HG02759 (cell line): ENCODE measurements around the gene TSC1.
A peak's percentile ranks its signal among the peaks of the same experiment; 100 is the strongest.

Source experiments
- ATAC-seq: cut with Tn5 transposase; IDR thresholded peaks from one replicate; pipeline ENCODE4 v1.9.1; 2021; ENCODE audit warnings: mild to moderate bottlenecking, moderate library complexity; ENCODE audit not compliant: unreplicated experiment

The TSC1 gene

GRCh38 chr9:132894862-132895835, 49.3 kb downstream of the TSC1 start:
- ATAC-seq: no peak

DNA sequence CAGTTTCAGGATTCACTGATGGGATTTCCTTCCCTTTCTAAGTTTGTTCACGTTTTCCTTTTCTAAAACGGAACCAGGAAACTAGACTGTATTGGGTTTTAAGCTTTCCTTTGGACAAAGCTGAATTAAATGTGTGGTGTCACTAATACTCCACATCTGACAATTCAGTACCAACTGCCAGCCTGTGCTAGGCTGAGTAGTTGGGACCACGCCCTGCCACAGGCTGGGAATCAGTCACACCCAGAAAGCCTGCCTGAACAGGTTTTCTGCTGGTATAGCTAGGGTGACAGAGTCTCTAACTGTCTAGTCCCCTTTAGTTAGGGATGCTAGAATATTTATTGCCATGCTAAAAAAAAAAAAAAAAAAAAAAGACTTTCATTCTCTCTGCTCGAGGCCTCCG, 50.1 kb downstream of the TSC1 start:
- ATAC-seq: no peak

- ATAC-seq: no peak
Observed at GRCh38 chr9:132892400-132892799, 52.0 kb downstream of the TSC1 start.

- ATAC-seq: no peak
Observed at GRCh38 chr9:132888151-132888550, 56.3 kb downstream of the TSC1 start.

GRCh38 chr9:132887181-132888120, 57.0 kb downstream of the TSC1 start:
- ATAC-seq: no peak

DNA sequence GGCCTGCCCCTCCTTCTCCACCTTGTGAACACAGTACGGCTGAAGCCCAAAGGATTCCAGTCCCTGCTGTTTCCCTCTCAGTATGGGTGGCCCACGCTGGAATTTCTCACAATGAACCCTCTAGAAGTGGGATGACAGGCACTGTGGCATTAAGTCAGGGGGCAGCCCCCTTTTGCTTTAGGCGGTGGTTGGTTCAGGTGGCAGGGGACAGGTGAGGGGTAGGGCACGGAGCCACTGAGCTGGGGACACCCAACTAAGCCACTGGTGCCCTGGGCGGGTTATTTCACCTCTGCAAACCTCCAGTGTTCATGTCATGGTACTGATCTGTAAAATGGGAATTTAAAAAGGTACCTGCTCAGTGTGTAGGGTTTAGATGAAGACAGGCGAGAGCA, 58.1 kb downstream of the TSC1 start:
- no peak for ATAC-seq

- ATAC-seq: no peak
Observed at GRCh38 chr9:132885720-132886333, 58.6 kb downstream of the TSC1 start.

GRCh38 chr9:132883349-132884294, 60.8 kb downstream of the TSC1 start:
- no peak for ATAC-seq

- ATAC-seq: no peak
Observed at GRCh38 chr9:132882616-132883015, 61.8 kb downstream of the TSC1 start.

GRCh38 chr9:132881826-132882225, 62.6 kb downstream of the TSC1 start:
- no peak for ATAC-seq

GRCh38 chr9:132880324-132880661, 64.1 kb downstream of the TSC1 start:
- ATAC-seq: no peak

GRCh38 chr9:132879457-132880323, 64.7 kb downstream of the TSC1 start:
- ATAC-seq: no peak

GRCh38 chr9:132878695-132879456, 65.5 kb downstream of the TSC1 start, which contains the start of gene SPACA9:
SPACA9 (plus strand) TSS chr9:132878898; CDS start chr9:132883948, 5,050 bp downstream.
- no peak for ATAC-seq

- ATAC-seq: peak; percentile 87
Observed at GRCh38 chr9:132877824-132878694, 66.4 kb downstream of the TSC1 start, which contains the start of gene AK8. AK8 (minus strand) TSS chr9:132878284; CDS start chr9:132878255, 29 bp downstream.

DNA sequence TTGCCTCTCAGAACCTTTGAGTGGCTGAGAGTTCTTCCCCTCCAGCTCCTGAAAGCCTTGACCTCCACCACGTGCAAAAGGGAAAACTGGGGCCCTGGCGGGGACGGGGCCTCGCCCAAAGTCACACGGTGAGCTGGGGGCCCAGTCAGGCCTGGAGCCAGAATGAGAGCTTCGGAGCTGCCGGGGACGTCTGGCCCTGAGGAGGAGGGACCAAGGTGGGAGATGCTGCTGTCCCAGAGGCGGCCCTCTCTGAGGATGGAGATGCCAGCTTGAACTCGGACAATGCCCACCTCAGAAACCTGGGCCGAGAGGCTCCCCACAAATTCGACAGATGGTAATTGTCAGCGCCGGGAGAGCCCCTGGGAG, 67.0 kb downstream of the TSC1 start:
- ATAC-seq: no peak

DNA sequence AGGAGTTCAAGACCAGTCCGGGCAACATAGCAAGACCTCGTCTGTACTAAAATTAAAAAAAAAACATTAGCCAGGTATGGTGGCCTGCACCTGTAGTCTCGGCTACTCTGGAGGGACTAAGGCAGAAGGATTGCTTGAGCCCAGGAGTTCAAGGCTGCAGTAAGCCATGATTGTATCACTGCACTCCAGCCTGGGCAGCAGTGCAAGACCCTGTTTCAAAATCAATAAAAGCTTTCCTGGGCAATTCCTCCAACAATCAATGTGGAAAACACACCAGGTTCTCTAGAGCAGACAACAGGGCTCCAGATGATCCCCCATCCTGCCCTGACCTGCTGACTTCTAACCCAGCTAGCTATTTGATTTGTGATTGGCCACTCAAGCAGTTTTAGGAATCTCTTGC, 67.6 kb downstream of the TSC1 start:
- no peak for ATAC-seq

GRCh38 chr9:132875159-132875558, 69.3 kb downstream of the TSC1 start:
- ATAC-seq: no peak
